GM12878 (cell line): ENCODE results near the gene CCDC47. TPM values are rescaled to one million over a fixed set of nuclear protein-coding genes. Genes with fewer than 3 reads are reported as not detected.

Source experiments
- ATF2 ChIP-seq: IDR thresholded peaks from 2 replicates; pipeline ENCODE4 v1.6.1; 2012; ENCODE audit warnings: low read length, inconsistent platforms
- E2F8 ChIP-seq: fragments of 450-650 bp; IDR thresholded peaks from 2 replicates; pipeline ENCODE4 v1.6.1; 2018; ENCODE audit warnings: mild to moderate bottlenecking, low read depth, moderate library complexity; ENCODE audit not compliant: partially characterized antibody
- ETV6 ChIP-seq, 2 experiments: fragments of 450-650 bp in 1 of 2; IDR thresholded peaks in 1 of 2; conservative IDR thresholded peaks in 1 of 2; 2 replicates each; pipeline ENCODE4 v1.6.1; 2014; ENCODE audit warnings: antibody characterized with exemption in 1 of 2, borderline replicate concordance in 1 of 2, low read depth in 1 of 2, mild to moderate bottlenecking in 1 of 2, moderate library complexity in 1 of 2
- IKZF1 ChIP-seq: fragments of 450-650 bp; conservative IDR thresholded peaks from 2 replicates; pipeline ENCODE4 v1.6.1; 2017; ENCODE audit warnings: antibody characterized with exemption, mild to moderate bottlenecking
- IKZF2 ChIP-seq, 2 experiments: fragments of 450-650 bp; IDR thresholded peaks; 2 replicates each; pipeline ENCODE4 v1.6.1; 2017; ENCODE audit warnings: mild to moderate bottlenecking in 2 of 2, moderate library complexity in 2 of 2
- IRF3 ChIP-seq: fragments of 450-650 bp; IDR thresholded peaks from 2 replicates; pipeline ENCODE4 v1.6.1; 2014; ENCODE audit warnings: mild to moderate bottlenecking
- MYB ChIP-seq: fragments of 150-350 bp; IDR thresholded peaks from 2 replicates; pipeline ENCODE4 v1.6.1; 2014; ENCODE audit warnings: mild to moderate bottlenecking, low read depth, low read length, borderline replicate concordance
- NFYA ChIP-seq: IDR thresholded peaks from 2 replicates; pipeline ENCODE4 v1.6.1; 2011; ENCODE audit warnings: low read depth, mild to moderate bottlenecking, low read length, improper control_type of control experiment, borderline replicate concordance
- NR2C2 ChIP-seq: IDR thresholded peaks from 2 replicates; pipeline ENCODE4 v1.6.1; 2011; ENCODE audit warnings: borderline replicate concordance, low read depth; ENCODE audit not compliant: control insufficient read depth, insufficient read length
- NR2F1 ChIP-seq: fragments of 450-650 bp; conservative IDR thresholded peaks from 2 replicates; pipeline ENCODE4 v1.6.1; 2017; ENCODE audit warnings: mild to moderate bottlenecking
- PML ChIP-seq: IDR thresholded peaks from 2 replicates; pipeline ENCODE4 v1.6.1; 2012; ENCODE audit warnings: low read length, inconsistent platforms
- POLR2AphosphoS5 ChIP-seq: IDR thresholded peaks from 2 replicates; pipeline ENCODE4 v1.6.1; 2011; ENCODE audit warnings: mild to moderate bottlenecking, low read length, inconsistent platforms
- SP1 ChIP-seq: IDR thresholded peaks from one replicate; pipeline ENCODE4 v1.6.1; 2011; ENCODE audit warnings: low read depth, low read length
- SREBF2 ChIP-seq: IDR thresholded peaks from 2 replicates; pipeline ENCODE4 v1.6.1; 2012; ENCODE audit warnings: mild to moderate bottlenecking, low read length
- TCF12 ChIP-seq: IDR thresholded peaks from 2 replicates; pipeline ENCODE4 v1.6.1; 2011; ENCODE audit warnings: low read depth, mild to moderate bottlenecking, low read length
- TCF7 ChIP-seq: IDR thresholded peaks from 2 replicates; pipeline ENCODE4 v1.6.1; 2014; ENCODE audit warnings: antibody characterized with exemption, borderline replicate concordance
- WRNIP1 ChIP-seq: IDR thresholded peaks from 2 replicates; pipeline ENCODE4 v1.6.1; 2011; ENCODE audit warnings: low read depth, low read length, improper control_type of control experiment, borderline replicate concordance
- ZNF592 ChIP-seq: fragments of 450-650 bp; IDR thresholded peaks from 2 replicates; pipeline ENCODE4 v1.6.1; 2017; ENCODE audit warnings: mild to moderate bottlenecking, moderate library complexity
- ZSCAN29 ChIP-seq: fragments of 450-650 bp; IDR thresholded peaks from 2 replicates; pipeline ENCODE4 v1.6.1; 2017; ENCODE audit warnings: mild to moderate bottlenecking, moderate library complexity
- polyA plus RNA-seq, 11 experiments: library from polyadenylated mRNA; depleted of rRNA in 4 of 11; unstranded in 6 of 11; stranded (reverse) in 5 of 11; fragments of >200 nt; fragmentation: Nextera tagmentation in 4 of 11; fragmentation: Illumina TruSeq in 1 of 11; extraction: Ambion mirVana in 4 of 11; extraction: Trizol in 1 of 11; gene quantifications; 1 replicate in 1 of 11; 2 replicates in 10 of 11; pipeline versions ENCODE4 v1.2.1 to v1.2.3, GENCODE V29; 2011 to 2016; ENCODE audit warnings: inconsistent platforms in 2 of 11, missing spikeins in 2 of 11, low read depth in 1 of 11
- total RNA-seq, 4 experiments: library from RNA; depleted of rRNA in 3 of 4; stranded (reverse); fragments of >200 nt in 3 of 4; fragmentation: Illumina TruSeq in 1 of 4; extraction: Trizol in 1 of 4; gene quantifications; 2 replicates each; pipeline versions ENCODE4 v1.2.1 to v1.2.3, GENCODE V29; 2013 to 2021

Gene CCDC47
- total and polyA plus RNA-seq, 10 of the 15 experiments (the other 5 are each of a cell fraction or from before 2014, with no cell fraction given) = 13.6 to 81.4 (median 58.9) TPM

- TF ChIP-seq NR2C2 (no peak), ZSCAN29 (0 out of 2 replicates have a peak, but pooled peaks have one; percentile 5), E2F8 (no peak), NFYA (no peak), ZNF592 (peak; percentile 63; the same call in 1 of the 2 replicates), POLR2AphosphoS5 (peak; percentile 51), TCF12 (no peak), TCF7 (no peak), NR2F1 (peak; percentile 53; the same call in 1 of the 2 replicates), SP1 (no peak), MYB (no peak), WRNIP1 (no peak), IRF3 (no peak), PML (no peak), SREBF2 (no peak), IKZF2 (IDR thresholded peaks at IDR 0.05) (no peak), ATF2 (no peak), ETV6 (conservative IDR thresholded peaks at IDR 0.05 in 1 of 2, IDR thresholded peaks at IDR 0.05 in 1 of 2; ENCODE audit: borderline replicate concordance in 1 of 2, low read depth in 1 of 2) (no peak), IKZF1 (peak; percentile 69)
These were observed 72.6 kb downstream of the CCDC47 start (continued) for GRCh38 chr17:63700528-63701455.
